GM21786 (cell line): ENCODE results near the gene CLIC6.

ENCODE experiments used
- ATAC-seq: cut with Tn5 transposase; IDR thresholded peaks from one replicate; pipeline ENCODE4 v1.9.1; 2021; ENCODE audit not compliant: unreplicated experiment

The CLIC6 gene

DNA sequence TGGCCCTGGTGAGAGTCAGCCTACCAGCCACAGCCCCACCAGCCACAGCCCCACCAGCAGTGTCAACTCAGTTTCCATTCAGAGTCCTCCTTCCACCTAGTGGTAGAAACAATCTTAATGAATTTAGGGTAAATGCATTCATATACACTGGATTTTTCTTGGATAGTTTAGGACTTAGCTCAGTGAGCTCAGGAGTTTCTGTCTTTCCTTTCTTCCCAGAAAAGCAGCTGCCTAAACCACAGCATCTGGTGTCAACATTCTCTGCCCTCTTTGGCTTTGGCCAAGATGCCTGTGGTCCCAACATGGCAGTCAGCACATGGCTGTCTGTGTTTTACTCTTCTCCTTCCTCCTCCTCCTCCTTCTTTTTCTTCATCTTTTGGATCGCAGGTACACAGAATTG, 94.0 kb downstream of the CLIC6 start:
- no peak for ATAC-seq

GRCh38 chr21:34764715-34765284, 96.0 kb downstream of the CLIC6 start:
- ATAC-seq = no peak

DNA sequence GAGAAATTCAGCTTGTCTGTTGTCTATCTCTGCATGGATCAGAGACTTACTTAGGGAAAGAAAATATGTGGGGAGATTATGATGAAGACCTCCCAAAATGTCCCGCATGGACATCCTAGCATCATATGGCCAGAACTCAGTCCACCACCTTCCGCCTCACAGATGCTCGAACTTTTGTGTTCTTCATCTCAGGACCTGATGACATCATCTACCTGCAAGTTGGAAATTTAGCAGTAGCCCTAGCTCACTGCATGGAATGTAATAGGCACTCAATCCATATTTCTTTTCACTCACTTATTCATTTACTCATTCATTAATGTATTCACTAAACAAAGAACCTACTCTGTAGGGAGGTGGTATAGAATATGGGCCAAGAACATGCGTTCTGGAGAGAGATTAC, 96.8 kb downstream of the CLIC6 start:
- ATAC-seq = no peak

- no peak for ATAC-seq
Measured at GRCh38 chr21:34766862-34767261, 98.1 kb downstream of the CLIC6 start.
